Measurements from ENCODE around the gene EIF2B1.

EIF2B1 gene

DNA sequence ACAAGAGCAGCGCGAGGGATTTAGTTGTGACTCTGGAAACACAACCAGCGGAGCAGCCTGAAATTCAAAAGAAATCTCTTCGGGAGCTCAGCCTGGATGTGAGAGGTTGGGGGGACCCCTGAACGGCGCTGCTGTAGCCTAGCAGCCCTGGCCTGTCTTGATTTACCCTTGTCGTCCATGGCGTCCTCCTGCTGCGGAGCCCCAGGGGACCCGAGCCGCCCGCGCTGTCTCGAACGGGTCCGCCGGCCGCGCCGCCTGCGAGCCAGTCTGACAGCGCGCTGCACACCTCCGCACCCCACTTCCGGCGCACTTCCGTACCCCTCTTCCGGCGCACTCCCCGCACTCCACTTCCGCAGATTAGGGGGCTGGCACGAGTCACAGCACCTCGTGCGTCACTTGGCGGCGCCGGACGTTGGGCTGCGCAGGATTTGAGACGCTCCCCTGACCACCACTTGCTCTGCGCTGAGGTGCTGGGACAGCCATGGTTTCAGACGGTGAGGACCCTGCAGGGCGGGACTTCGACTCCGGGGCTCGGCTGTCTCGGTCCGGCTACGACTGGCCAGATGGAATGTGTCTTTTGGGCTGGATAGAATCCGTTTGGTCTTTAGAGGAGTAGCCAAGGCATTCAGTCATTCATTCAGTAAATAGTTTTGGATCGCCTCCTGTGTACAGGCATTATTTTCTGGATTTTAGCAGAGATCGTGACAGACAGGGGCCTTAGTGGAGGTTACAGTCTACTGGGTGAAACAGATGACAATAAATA lies at the start of gene EIF2B1, which contains the start of gene GTF2H3:
Gene EIF2B1 (minus strand): TSS at position 308 of the 763 bp plus-strand sequence. CDS start 129 bp downstream, at position 179.
Gene GTF2H3 (plus strand): TSS at position 451 of the 763 bp plus-strand sequence. CDS start 31 bp downstream, at position 482.
- peak; percentile 97 for DNase-seq (ENCODE audit: low read depth)

DNA sequence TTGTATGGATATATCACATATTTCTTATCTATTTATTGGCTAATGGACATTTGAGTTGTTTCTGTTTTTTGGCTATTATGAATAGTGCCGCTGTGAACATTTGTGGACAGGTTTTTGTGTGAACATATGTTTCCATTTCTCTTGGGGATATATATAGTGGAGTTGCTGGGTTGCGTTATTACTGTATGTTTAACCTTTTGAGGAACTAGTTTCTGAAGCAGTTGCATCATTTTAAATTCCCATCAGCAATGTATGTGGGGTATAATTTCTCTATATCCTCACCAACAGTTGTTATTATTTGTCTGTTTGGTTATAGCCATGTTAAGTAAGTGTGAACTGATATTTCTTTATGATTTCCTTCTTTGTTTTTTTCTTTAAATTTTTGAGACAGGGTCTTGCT lies 48.1 kb upstream of the EIF2B1 start:
- no peak for DNase-seq (ENCODE audit: low read depth)

DNA sequence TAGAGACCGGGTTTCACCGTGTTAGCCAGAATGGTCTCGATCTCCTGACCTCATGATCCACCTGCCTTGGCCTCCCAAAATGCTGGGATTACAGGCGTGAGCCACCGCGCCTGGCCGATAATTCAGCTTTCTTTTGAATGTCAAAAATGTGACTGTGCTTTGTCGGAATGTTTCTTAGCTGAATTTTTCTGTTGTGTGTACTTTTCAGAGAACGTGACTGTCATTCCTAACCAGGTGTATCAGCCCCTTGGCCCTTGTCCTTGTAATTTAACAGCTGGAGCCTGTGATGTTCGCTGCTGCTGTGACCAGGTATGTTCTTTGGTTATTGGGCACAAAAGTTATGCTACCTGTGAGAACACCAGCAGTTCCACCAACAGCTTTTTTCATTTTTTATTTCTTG lies 45.5 kb upstream of the EIF2B1 start:
- no peak for DNase-seq (ENCODE audit: low read depth)

DNA sequence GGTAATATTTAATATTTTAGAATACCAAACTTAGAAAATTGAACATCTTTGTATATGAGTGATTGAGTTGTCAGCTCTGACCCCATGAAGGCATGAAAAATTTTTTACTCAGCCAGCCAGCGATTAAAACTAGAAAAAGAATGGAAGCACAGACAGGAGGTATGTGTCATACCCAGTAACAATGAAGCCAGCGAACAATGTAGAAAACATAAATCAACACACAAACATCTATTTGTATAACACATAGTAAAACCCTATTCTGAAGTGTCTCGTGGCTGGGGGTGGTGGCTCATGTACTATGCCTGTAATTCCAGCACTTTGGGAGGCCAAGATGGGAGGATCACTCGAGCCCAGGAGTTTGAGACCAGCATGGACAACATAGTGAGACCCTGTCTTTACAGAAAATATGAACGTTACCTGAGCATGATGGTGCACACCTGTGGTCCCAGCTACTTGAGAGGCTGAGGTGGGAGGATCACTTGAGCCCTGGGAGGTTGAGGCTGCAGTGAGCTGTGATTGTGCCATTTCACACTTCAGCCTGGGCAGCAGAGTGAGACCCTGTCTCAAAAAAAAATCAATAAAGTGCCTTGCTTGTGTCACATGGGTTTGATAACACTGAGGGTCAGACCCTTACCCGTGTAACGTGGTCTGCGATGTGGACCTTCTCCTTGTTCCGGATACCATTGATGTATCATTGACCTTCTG lies 43.3 kb upstream of the EIF2B1 start:
- no peak for DNase-seq (ENCODE audit: low read depth)

DNA sequence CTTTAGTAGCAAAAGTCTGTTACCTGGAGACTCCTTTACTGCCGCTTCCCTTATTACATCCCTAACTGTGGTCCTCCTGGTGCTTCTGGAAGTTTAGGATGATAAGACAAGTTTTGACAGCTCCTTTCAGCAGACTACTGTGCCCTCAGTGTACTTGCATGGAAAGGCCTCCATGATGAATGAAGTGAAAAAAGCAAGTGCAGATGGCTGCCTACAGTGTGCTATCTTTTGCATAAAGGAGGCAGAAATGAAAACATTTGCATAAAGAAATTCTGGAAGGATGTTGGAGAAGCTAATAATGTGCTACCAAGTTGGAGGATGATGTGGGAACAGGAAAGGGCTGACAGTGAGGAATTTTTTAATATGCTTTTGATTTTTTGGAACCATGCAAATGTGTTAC lies 42.0 kb upstream of the EIF2B1 start:
- DNase-seq (ENCODE audit: low read depth): no peak

DNA sequence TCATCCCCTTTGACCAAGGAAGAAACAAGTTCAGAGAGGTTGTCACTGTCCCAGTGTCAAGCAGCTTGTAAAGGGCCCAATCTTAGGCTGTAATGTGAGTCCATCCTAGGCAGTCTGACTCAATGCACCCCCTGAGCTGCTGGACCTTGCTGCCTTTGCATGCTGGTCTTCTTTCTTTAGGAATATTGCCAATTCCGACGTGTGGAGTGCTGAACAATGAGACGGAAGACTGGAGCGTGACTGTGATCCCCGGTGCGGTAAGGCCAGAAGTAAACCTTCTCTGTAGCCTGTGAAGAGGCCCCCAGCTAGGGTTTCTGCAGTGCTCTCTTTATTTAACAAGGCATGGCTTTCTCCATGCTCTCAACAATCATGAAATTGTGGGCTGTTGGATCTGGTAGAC lies 38.4 kb upstream of the EIF2B1 start:
- DNase-seq (ENCODE audit: low read depth): no peak

DNA sequence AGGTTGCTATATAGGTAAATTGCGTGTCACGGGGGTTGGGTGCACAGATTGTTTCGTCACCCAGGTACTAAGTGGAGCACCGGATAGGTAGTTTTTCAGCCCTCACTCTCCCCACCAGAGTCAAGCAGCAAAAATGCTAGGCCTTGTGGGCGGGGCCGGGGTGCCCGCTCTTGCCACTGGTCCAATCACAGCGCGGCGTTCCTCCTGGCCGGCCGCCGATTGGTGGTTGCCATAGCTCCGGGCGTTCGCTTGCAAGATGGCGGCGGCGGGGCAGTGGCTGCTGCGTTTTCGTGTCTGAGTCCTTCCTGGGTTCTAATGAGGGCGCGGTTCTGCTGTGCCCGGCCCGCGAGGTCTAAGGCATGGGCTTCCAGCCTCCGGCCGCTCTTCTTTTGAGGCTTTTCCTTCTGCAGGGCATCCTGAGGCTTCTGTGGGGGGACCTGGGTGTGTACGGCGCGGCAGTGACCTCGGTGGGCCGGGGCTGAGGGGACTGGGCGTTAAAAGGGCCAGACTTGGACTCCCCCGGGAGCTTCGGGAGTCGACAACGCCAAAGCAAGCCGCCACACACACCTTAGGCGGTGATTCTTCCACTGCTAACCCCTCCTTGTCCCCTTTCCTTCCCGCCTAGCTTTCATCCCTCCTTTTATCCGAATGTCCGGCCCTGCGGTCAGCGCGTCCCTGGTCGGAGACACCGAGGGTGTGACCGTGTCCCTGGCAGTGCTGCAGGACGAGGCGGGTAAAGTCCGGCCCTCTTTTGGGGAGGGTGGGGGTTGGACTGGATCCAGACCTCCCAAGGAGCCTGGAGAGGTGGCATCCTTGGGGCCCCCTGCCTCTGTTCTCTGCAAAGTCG lies 37.6 kb upstream of the EIF2B1 start, which contains the start of gene TCTN2:
Gene TCTN2 (plus strand): TSS at position 232 of the 847 bp plus-strand sequence. CDS start 128 bp downstream, at position 360.
- peak; percentile 93 for DNase-seq (ENCODE audit: low read depth)

DNA sequence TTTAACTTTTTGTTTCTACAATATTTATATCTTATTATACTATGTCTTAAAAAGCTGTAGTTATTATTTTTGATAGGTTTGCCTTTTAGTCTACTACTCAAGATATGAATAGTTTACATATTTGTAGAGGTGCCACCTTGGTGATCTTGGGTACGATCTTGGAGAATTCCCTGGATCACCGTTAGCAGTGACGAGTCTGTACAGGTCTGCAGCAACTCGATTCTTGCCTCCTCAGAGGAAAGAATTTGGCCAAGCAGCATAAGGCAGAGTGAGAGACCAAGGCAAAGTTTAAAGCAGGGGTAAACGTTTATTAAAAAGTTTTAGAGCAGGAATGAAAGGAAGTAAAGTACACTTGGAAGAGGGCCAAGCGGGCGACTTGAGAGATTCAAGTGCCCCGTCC lies 34.3 kb upstream of the EIF2B1 start:
- no peak for DNase-seq (ENCODE audit: low read depth)

DNA sequence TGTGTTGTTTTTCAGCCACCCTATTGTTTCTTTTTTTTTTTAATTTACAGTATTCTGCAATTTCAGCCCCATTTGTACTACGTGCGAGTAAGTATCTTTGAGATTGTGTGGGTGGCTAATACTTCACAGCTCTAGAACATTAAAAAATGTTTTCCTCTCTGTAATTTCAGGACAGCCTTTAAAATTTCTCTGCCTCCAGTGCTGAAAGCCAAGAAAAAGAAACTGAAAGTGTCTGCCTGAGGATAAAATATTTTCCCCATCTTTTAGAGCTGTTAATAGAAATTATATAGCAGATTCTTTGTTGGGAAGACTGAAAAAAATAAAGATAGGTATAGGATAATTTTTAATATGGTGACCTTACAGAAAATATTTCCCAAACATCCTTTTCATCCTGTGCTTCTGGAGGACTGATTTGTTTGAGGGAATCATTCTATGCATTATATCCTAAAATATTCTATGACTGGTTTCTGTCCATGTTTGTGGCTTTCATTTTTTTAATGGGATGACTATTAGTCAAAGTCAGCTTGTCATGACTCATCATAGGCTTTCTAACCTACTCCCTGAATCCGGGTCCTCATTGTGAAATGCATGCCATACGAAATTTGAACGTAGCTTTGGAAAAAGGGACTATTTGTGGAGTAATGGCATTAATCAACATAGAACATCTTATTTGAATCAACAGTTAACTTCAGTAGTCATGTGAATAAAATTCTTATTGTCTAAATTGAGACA lies 26.7 kb upstream of the EIF2B1 start:
- no peak for DNase-seq (ENCODE audit: low read depth)

DNA sequence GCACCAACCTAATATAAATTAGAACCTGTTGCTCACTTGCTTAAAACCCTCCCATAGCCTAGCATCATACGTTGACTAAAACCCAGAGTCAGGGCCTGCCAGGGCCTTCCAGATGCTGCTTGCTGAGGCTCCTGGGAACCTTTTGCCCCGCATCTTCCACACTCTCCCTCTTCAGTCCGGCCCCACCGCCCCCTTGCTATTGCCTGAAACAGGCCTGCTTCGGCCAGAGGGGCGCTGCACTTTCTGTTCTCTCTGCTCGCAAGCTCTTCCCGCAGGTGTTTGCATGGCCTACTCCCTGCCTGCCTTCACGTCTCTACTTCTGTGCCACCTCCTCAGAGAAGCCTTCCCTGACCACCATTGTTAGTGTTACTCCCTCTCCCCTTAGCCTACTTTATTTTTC lies 23.7 kb upstream of the EIF2B1 start:
- DNase-seq (ENCODE audit: low read depth): no peak

DNA sequence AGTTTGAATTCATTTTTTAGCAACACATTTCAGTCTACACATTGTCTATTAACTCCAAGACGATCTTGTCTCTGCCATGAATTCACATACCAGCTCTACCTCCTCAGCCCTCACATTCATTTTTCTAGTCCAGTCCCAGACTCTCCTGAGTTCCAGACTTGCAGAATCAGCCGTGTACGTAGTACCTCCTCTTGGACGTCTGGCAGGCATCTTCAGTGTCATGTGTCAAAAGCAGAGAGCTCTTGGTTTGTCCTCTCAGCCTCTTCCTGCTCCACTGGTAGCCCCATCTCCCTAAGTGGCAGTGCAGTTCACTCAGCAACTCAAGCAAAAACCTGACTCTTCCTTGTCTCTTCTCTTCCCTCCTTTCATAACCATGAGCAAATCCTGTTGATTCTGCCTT lies 22.9 kb upstream of the EIF2B1 start:
- DNase-seq (ENCODE audit: low read depth): no peak

DNA sequence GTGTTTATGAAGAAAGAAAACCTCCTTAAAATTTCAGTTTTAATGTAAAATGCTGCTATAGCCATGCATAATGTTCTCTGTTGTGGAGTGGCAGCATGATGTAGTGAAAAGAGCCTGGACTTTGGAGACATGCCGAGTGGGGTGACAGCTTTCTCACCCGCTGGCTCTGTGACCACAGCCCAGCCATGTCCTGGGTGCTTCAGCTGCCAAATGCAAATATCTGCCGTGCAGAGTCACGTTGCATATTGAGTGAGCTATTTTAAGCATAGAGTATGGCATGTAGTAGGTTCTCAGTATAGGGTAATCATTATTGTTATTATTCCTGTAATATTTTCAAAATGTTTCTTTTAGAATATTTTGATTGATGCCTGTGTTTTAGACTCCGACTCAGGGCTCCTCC lies 21.9 kb upstream of the EIF2B1 start:
- DNase-seq (ENCODE audit: low read depth): no peak

DNA sequence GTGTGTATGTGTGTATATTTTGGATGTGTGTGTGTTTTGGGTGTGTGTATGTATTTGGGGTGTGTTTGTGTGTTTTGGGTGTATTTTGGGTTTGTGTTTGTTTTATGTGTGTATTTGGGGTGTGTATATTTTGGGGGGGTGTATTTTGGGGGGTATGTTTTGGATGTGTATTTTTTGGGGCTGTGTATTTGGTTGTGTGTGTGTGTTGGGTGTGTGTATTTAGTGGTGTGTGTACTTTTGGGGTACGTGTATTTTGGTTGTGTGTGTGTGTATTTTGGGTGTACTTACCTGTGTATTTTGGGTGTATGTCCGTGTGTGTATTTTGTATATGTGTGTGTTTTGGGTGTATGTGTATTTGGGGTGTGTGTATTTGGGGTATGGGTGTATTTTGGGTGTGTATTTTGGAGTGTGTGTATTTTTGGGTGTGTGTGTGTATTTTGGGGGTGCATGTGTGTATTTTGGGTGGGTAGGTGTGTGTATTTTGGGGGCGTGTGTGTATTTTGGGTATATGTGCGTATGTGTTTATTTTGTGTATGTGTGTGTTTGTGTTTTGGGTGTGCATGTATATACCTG lies 20.7 kb upstream of the EIF2B1 start:
- no peak for DNase-seq (ENCODE audit: low read depth)

DNA sequence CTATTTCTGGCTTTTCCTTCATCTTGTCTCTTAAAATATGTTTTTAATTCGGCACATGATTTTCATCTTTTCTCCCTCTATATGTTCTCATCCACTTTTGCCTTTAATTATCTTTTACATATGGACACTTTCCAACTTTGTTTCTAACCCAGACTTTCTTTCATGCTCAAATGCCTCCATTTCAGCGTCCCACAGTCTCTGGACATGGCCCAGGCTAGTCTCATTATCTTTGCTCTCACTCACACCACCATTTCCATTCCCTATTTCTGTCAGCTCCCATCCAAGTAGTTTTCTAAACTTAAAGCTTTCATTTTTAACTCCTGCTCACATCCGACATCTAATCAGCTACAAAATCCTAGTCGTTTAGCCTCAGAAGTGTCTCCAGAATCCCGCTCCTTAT lies 14.9 kb upstream of the EIF2B1 start:
- no peak for DNase-seq (ENCODE audit: low read depth)

DNA sequence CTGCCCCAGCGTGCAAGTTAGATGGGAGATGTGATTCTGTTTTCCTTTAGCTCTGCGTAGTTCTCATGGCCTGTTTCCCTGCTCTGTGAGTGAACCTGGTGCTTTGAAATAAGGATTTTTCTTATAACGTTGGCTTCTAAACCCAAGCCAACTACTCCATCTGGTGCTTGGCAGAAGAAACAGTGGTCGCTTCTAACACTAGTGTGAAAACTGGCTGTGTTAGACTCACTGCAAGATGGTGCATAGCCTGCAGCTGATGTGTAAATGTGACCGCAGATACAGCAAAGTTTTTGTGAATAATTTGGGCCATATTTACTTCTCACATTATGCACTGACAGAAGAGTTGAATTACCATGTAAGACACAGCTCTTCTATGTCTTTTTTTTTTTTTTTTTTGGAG lies 12.4 kb upstream of the EIF2B1 start:
- no peak for DNase-seq (ENCODE audit: low read depth)

DNA sequence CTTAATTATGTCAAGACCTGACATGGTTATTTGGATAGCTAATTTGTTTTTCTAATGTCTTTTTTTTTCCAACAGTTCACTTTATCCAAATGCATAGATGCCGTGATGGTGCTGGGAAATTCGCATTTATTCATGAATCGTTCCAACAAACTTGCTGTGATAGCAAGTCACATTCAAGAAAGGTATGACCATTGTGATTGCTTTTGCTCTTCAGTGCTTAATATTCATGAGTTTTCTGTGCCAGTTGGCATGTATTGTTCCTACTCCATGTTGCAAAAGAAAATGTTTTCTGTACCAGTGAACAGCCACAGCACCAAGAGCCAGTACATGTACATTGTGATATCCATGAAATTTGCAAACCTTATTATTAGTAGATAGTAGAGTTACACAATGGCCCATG lies 11.9 kb upstream of the EIF2B1 start:
- DNase-seq (ENCODE audit: low read depth): no peak

DNA sequence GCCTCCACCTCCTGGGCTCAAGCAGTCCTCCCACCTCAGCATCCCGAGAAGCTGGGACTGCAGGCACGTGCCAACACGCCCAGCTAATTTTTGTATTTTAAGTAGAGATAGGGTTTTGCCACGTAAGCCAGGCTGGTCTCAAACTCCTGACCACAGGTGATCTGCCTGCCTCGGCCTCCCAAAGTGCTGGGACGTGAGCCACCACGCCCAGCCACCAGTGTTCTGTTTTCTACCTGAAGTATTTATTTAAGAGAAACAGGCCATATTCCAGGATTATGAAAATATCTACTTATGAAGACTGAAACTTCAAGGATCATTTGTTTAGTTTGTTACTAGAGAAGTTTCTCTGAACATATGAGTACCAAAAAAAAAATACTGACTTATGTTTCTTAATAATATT lies 10.4 kb upstream of the EIF2B1 start:
- DNase-seq (ENCODE audit: low read depth): no peak

DNA sequence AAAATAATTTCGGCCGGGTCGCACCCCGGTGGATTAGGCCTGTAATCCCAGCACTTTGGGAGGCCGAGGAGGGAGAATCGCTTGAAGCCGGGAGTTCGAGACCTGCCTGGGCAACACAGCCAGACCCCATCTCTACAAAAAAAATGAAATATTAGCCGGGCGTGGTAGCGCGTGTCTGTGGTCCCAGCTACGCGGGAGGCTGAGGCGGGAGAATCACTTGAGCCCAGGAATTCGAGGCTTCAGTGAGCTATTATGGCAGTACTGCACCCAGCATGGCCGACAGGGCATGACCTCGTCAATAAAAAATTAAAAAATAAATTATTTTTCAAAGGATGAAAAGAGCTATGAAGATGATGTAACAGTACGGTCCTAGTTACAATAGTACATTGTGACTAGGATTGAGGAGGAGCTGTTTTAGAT lies 666 bp upstream of the EIF2B1 start:
- DNase-seq (ENCODE audit: low read depth): no peak

DNA sequence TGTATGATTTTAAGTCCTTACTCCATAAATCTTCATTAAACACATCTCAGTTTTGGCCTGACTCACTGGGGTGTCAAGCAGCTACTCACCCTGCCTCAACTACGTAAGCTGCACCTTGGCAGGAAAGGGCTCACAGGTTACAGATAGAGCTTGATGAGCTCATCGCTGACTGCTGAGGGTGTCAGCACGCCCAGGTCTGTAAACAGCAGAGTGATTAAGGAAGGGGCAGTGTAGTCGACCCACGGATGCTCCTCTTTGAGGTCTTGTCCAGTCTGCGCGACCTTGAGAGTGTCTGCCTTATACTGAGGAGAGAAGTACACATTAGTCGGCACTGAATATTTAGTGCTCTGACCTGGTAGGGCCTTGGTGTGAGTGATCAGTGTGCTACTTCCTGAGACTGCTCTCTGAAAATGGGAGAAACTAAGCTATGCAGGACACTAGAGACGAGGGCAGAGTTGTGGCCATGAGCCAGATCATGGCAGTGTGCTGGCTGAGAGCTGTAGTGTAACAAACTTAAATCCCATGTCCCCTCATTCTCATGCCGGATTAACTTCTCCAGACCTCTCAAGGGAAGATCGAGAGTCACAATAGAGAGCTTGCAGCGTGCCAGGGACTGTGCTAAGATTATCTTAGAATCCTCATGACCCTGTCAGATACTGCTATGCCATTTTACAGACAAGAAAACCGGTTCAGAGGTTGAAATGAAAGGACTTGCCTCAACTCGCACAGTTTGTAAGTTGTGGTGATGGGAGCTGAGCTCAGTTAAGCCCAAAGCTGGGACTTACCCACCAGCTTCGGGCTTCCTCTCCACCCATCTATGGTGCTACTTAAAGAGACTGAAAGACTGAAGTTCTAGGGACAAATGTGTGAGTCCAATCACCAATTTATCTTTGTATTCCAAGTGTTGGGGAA lies 11.6 kb downstream of the EIF2B1 start:
- no peak for DNase-seq (ENCODE audit: low read depth)

DNA sequence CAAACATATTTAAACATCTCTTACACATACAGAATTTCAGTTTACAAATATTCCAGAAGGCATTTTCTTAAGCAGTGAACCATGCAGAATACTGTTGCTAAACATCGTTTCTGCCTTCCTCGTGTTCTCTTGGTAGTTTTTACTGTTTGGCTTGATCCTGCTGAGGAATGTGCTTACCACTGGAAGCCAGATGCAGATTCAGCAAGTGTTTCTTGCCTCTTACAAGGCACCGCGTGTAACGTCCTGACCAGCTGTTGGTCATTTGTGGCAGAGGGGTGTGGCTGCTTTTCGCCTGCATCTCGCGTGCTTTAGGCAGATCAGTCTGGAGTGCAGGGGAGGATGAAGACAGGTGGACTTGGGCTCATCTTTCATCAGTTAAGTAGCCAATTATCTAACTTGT lies 12.4 kb downstream of the EIF2B1 start:
- DNase-seq (ENCODE audit: low read depth): no peak

Data from stimulated activated CD8-positive, alpha-beta memory T cell treated with anti-CD3 and anti-CD28 coated beads, Interleukin-4, amount 100 ng/mL, for 24 hours (primary cell).